GM12892 (cell line): ENCODE data around the gene NFYC.

Experiments
- POLR2A ChIP-seq: IDR thresholded peaks from 2 replicates; pipeline ENCODE4 v1.6.1; 2011; ENCODE audit warnings: low read depth, low read length, control low read depth
- POLR2AphosphoS5 ChIP-seq: IDR thresholded peaks from 2 replicates; pipeline ENCODE4 v1.6.1; 2011; ENCODE audit warnings: low read depth, low read length, control low read depth
- TAF1 ChIP-seq: IDR thresholded peaks from 2 replicates; pipeline ENCODE4 v1.6.1; 2011; ENCODE audit warnings: low read depth, mild to moderate bottlenecking, control low read depth, low read length, borderline replicate concordance

DNA sequence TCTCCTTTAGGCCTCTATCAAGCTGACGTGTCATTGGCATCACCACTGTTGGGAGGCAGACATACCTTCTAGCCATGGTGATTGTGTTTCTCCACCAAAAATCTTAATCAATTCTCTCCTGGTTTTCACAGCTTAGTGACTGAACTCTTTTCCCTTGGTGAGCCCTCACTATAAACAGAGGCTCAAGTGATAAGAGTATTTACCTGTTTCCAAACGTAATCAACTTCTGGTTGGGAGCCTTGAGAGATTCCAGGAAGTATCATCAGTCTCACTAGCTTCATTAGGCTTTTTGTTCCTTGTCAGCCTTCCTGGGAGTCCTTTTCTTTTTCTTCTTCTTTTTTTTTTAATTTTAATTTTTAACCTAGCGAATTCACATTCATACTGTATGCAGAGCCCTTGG, 58.3 kb downstream of the NFYC start:
- TF ChIP-seq POLR2A, result no peak
- no peak for TF ChIP-seq POLR2AphosphoS5
- no peak for TF ChIP-seq TAF1
